Astrocyte of the spinal cord (primary cell): Measurements from ENCODE around the gene EIF2B4.
"Not testable (repeated sequence)": the region's sequence is repeated elsewhere in the genome, so short reads cannot be mapped to it uniquely, and the experiment has no call there.

Experiments used
- DNase-seq: peaks from one replicate; pipeline ENCODE4 v3.0.0; 2011; ENCODE audit warnings: low read depth, low spot score
- H3K4me3 ChIP-seq: 2 replicates; pipeline ENCODE4 v1.5.1; 2011; ENCODE audit warnings: low read depth, mild to moderate bottlenecking, low read length, moderate library complexity
- CTCF ChIP-seq: IDR thresholded peaks from 2 replicates; pipeline ENCODE4 v1.5.1; 2012; ENCODE audit warnings: low read depth, mild to moderate bottlenecking, low read length, inconsistent platforms
- in situ Hi-C: cut with HindIII; loops from 2 replicates; pipeline ENCODE4 v1.10.0; 2017; ENCODE audit warnings: low sequenced_read_pairs

The EIF2B4 gene

GRCh38 chr2:27353762-27354596 lies 16.2 kb downstream of the EIF2B4 start:
- in situ Hi-C loops = no loop called here
- no peak for TF ChIP-seq CTCF
- no peak overlapping the region for H3K4me3 ChIP-seq
- DNase-seq = peak; percentile 11

- in situ Hi-C loops, DNase-seq, H3K4me3 ChIP-seq: not testable (repeated sequence)
Observed at GRCh38 chr2:27353386-27353761, 16.8 kb downstream of the EIF2B4 start.

- no peak overlapping the region for H3K4me3 ChIP-seq
- TF ChIP-seq CTCF = no peak
- DNase-seq = no peak
- in situ Hi-C loops = no loop called here
Observed at GRCh38 chr2:27351802-27352598, 18.1 kb downstream of the EIF2B4 start.

GRCh38 chr2:27350106-27350693 lies 19.9 kb downstream of the EIF2B4 start:
- no peak overlapping the region for H3K4me3 ChIP-seq
- DNase-seq = no peak
- in situ Hi-C loops = no loop called here
- TF ChIP-seq CTCF = no peak

GRCh38 chr2:27347641-27348040 lies 22.5 kb downstream of the EIF2B4 start:
- in situ Hi-C loops = no loop called here
- H3K4me3 ChIP-seq = no peak overlapping the region
- TF ChIP-seq CTCF = no peak
- DNase-seq = no peak

- no peak overlapping the region for H3K4me3 ChIP-seq
- DNase-seq = no peak
- in situ Hi-C loops = no loop called here
- TF ChIP-seq CTCF = no peak
Observed at GRCh38 chr2:27336173-27336572, 34.0 kb downstream of the EIF2B4 start.
